ACC112 (cell line): ENCODE results near the gene USH2A.

Source experiments
- H2AFZ ChIP-seq: fragments of 200-600 bp; sonication (generic); one replicate; pipeline ENCODE4 v1.6.0; 2017; ENCODE audit warnings: antibody characterized with exemption, low read length; ENCODE audit not compliant: unreplicated experiment
- H3K27ac ChIP-seq: fragments of 200-600 bp; sonication (generic); 2 replicates; pipeline ENCODE4 v1.5.1; 2014; ENCODE audit warnings: low read depth, mild to moderate bottlenecking, antibody characterized with exemption, low read length, moderate library complexity
- H3K27me3 ChIP-seq: fragments of 200-600 bp; sonication (generic); 2 replicates; pipeline ENCODE4 v1.6.1; 2014; ENCODE audit warnings: mild to moderate bottlenecking, antibody characterized with exemption, low read length, moderate library complexity, mixed read lengths; ENCODE audit not compliant: insufficient read depth
- H3K36me3 ChIP-seq: fragments of 200-600 bp; sonication (generic); 2 replicates; pipeline ENCODE4 v1.6.1; 2016; ENCODE audit warnings: mild to moderate bottlenecking, antibody characterized with exemption, low read length, moderate library complexity, mixed read lengths; ENCODE audit not compliant: insufficient read depth
- H3K4me1 ChIP-seq: fragments of 200-600 bp; sonication (generic); one replicate; pipeline ENCODE4 v1.6.1; 2016; ENCODE audit warnings: low read length, mixed read lengths; ENCODE audit not compliant: insufficient read depth, unreplicated experiment, control insufficient read depth
- H3K4me3 ChIP-seq: fragments of 200-600 bp; sonication (generic); 2 replicates; pipeline ENCODE4 v1.5.1; 2014; ENCODE audit warnings: mild to moderate bottlenecking, low read depth, low read length
- H3K79me2 ChIP-seq: fragments of 200-600 bp; sonication (generic); one replicate; pipeline ENCODE4 v1.6.0; 2016; ENCODE audit warnings: low read length; ENCODE audit not compliant: control insufficient read depth, unreplicated experiment, insufficient read depth

USH2A gene

GRCh38 chr1:216303690-216304089, 119.6 kb downstream of the USH2A start:
- no peaks in the 10 kb centered on the region for H3K27me3 ChIP-seq
- H2AFZ ChIP-seq, result no peak overlapping the region
- no peaks in the 10 kb centered on the region for H3K4me1 ChIP-seq
- no peaks in the 10 kb centered on the region for H3K79me2 ChIP-seq
- H3K27ac ChIP-seq, result no peak overlapping the region
- no peak overlapping the region for H3K4me3 ChIP-seq
- H3K36me3 ChIP-seq, result no peaks in the 10 kb centered on the region

- Histone ChIP-seq H3K36me3 (no peaks in the 10 kb centered on the region), H3K27me3 (0 out of 2 replicates have a peak, but pooled peaks cover 7% of the 10 kb centered on the region), H3K27ac (no peak overlapping the region), H3K4me3 (no peak overlapping the region), H3K79me2 (no peaks in the 10 kb centered on the region), H2AFZ (no peak overlapping the region), H3K4me1 (peaks cover 5% of the 10 kb centered on the region)
Measured at GRCh38 chr1:216293683-216294082, 129.6 kb downstream of the USH2A start.

- no peak overlapping the region for H3K27ac ChIP-seq
- no peaks in the 10 kb centered on the region for H3K79me2 ChIP-seq
- no peak overlapping the region for H2AFZ ChIP-seq
- H3K36me3 ChIP-seq, result no peaks in the 10 kb centered on the region
- no peak overlapping the region for H3K4me3 ChIP-seq
- H3K27me3 ChIP-seq, result no peaks in the 10 kb centered on the region
- H3K4me1 ChIP-seq, result peaks cover 5% of the 10 kb centered on the region
Measured at GRCh38 chr1:216290074-216290473, 133.2 kb downstream of the USH2A start.

GRCh38 chr1:216285052-216285451, 138.2 kb downstream of the USH2A start:
- Histone ChIP-seq H3K4me1 (no peaks in the 10 kb centered on the region), H3K4me3 (no peak overlapping the region), H2AFZ (no peak overlapping the region), H3K27ac (no peak overlapping the region), H3K27me3 (no peaks in the 10 kb centered on the region), H3K79me2 (no peaks in the 10 kb centered on the region), H3K36me3 (no peaks in the 10 kb centered on the region)

GRCh38 chr1:216281757-216282156, 141.5 kb downstream of the USH2A start:
- H3K27me3 ChIP-seq, result no peaks in the 10 kb centered on the region
- H2AFZ ChIP-seq, result no peak overlapping the region
- no peak overlapping the region for H3K27ac ChIP-seq
- H3K4me1 ChIP-seq, result no peaks in the 10 kb centered on the region
- no peak overlapping the region for H3K4me3 ChIP-seq
- H3K79me2 ChIP-seq, result no peaks in the 10 kb centered on the region
- H3K36me3 ChIP-seq, result no peaks in the 10 kb centered on the region

- H2AFZ ChIP-seq, result no peak overlapping the region
- H3K27me3 ChIP-seq, result peaks cover 6% of the 10 kb centered on the region; the same call in 1 of the 2 replicates
- no peaks in the 10 kb centered on the region for H3K36me3 ChIP-seq
- no peak overlapping the region for H3K27ac ChIP-seq
- no peak overlapping the region for H3K4me3 ChIP-seq
- H3K79me2 ChIP-seq, result no peaks in the 10 kb centered on the region
- H3K4me1 ChIP-seq, result no peaks in the 10 kb centered on the region
Measured at GRCh38 chr1:216270086-216270773, 153.0 kb downstream of the USH2A start.

GRCh38 chr1:216261631-216262030, 161.6 kb downstream of the USH2A start:
- H3K79me2 ChIP-seq, result no peaks in the 10 kb centered on the region
- no peak overlapping the region for H2AFZ ChIP-seq
- no peak overlapping the region for H3K4me3 ChIP-seq
- no peak overlapping the region for H3K27ac ChIP-seq
- no peaks in the 10 kb centered on the region for H3K36me3 ChIP-seq
- H3K4me1 ChIP-seq, result no peaks in the 10 kb centered on the region
- H3K27me3 ChIP-seq, result no peaks in the 10 kb centered on the region

GRCh38 chr1:216258856-216259255, 164.4 kb downstream of the USH2A start:
- Histone ChIP-seq H3K4me3 (no peak overlapping the region), H3K4me1 (no peaks in the 10 kb centered on the region), H3K36me3 (no peaks in the 10 kb centered on the region), H3K79me2 (no peaks in the 10 kb centered on the region), H2AFZ (no peak overlapping the region), H3K27ac (no peak overlapping the region), H3K27me3 (no peaks in the 10 kb centered on the region)

GRCh38 chr1:216258386-216258785, 164.9 kb downstream of the USH2A start:
- Histone ChIP-seq H3K4me3 (no peak overlapping the region), H3K4me1 (no peaks in the 10 kb centered on the region), H2AFZ (no peak overlapping the region), H3K36me3 (no peaks in the 10 kb centered on the region), H3K27me3 (no peaks in the 10 kb centered on the region), H3K79me2 (no peaks in the 10 kb centered on the region), H3K27ac (no peak overlapping the region)

- Histone ChIP-seq H3K79me2 (no peaks in the 10 kb centered on the region), H3K4me1 (no peaks in the 10 kb centered on the region), H3K27ac (no peak overlapping the region), H3K36me3 (no peaks in the 10 kb centered on the region), H2AFZ (no peak overlapping the region), H3K27me3 (0 out of 2 replicates have a peak, but pooled peaks cover 7% of the 10 kb centered on the region), H3K4me3 (no peak overlapping the region)
Measured at GRCh38 chr1:216250861-216251260, 172.4 kb downstream of the USH2A start.

GRCh38 chr1:216248628-216249027, 174.6 kb downstream of the USH2A start:
- no peaks in the 10 kb centered on the region for H3K4me1 ChIP-seq
- no peak overlapping the region for H2AFZ ChIP-seq
- H3K4me3 ChIP-seq, result no peak overlapping the region
- H3K27ac ChIP-seq, result no peak overlapping the region
- no peaks in the 10 kb centered on the region for H3K36me3 ChIP-seq
- peaks cover 15% of the 10 kb centered on the region; the same call in 1 of the 2 replicates for H3K27me3 ChIP-seq
- no peaks in the 10 kb centered on the region for H3K79me2 ChIP-seq
